Right lobe of liver (tissue), 4 donors: ENCODE results near the gene HPDL.

Experiments
- CTCF ChIP-seq, 4 donors: fragments of 200-600 bp in 3 of 4; fragments of 450-650 bp in 1 of 4; IDR thresholded peaks; one replicate each; pipeline versions ENCODE4 v1.5.1 to v1.8.0; 2016 to 2022; ENCODE audit warnings: antibody characterized with exemption in 4 of 4, mild to moderate bottlenecking in 2 of 4
- POLR2A ChIP-seq: fragments of 450-650 bp; IDR thresholded peaks from one replicate; pipeline ENCODE4 v1.6.1; 2017; ENCODE audit warnings: antibody characterized with exemption, mild to moderate bottlenecking
- donor health status: DM: no; HTN: no; CAD: no.
- donor health status: DM: no; HTN: no; CAD: no.
- donor health status: DM: no; HTN: yes; CAD: no.

- TF ChIP-seq CTCF (IDR thresholded peaks at IDR 0.05) (no peak), POLR2A (no peak)
Observed at GRCh38 chr1:45335855-45336324, 9.2 kb downstream of the HPDL start.
